ENCODE results near the gene GPSM1. TPM values are rescaled to one million over a fixed set of nuclear protein-coding genes. Genes with fewer than 3 reads are reported as not detected.

Gene GPSM1
- total and polyA plus RNA-seq, 9 of the 15 experiments (the other 6 are each of a cell fraction or from before 2014, with no cell fraction given), result 0.04 to 14.2 (median 3.1) TPM

DNA sequence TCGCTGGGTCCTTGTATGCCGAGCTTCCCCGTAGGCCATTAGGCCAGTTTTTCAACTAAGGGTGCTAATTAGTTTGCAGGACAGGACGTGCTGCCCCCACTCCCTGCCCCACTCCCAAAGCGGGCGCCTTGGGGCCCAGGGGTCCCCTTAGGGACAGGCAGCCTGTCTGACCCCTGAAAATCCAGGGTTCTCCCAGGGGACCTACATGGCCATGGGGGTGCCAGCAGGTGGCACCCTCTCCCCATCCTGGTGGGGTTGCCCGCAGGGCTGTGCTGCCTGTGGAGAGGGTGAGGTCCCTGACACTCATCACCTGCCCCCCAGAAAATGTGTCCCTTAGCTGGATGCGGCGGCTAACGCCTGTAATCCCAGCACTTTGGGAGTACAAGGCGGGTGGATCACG is 14.9 kb upstream of the GPSM1 start (continued):
- TF ChIP-seq, protein P1, sequence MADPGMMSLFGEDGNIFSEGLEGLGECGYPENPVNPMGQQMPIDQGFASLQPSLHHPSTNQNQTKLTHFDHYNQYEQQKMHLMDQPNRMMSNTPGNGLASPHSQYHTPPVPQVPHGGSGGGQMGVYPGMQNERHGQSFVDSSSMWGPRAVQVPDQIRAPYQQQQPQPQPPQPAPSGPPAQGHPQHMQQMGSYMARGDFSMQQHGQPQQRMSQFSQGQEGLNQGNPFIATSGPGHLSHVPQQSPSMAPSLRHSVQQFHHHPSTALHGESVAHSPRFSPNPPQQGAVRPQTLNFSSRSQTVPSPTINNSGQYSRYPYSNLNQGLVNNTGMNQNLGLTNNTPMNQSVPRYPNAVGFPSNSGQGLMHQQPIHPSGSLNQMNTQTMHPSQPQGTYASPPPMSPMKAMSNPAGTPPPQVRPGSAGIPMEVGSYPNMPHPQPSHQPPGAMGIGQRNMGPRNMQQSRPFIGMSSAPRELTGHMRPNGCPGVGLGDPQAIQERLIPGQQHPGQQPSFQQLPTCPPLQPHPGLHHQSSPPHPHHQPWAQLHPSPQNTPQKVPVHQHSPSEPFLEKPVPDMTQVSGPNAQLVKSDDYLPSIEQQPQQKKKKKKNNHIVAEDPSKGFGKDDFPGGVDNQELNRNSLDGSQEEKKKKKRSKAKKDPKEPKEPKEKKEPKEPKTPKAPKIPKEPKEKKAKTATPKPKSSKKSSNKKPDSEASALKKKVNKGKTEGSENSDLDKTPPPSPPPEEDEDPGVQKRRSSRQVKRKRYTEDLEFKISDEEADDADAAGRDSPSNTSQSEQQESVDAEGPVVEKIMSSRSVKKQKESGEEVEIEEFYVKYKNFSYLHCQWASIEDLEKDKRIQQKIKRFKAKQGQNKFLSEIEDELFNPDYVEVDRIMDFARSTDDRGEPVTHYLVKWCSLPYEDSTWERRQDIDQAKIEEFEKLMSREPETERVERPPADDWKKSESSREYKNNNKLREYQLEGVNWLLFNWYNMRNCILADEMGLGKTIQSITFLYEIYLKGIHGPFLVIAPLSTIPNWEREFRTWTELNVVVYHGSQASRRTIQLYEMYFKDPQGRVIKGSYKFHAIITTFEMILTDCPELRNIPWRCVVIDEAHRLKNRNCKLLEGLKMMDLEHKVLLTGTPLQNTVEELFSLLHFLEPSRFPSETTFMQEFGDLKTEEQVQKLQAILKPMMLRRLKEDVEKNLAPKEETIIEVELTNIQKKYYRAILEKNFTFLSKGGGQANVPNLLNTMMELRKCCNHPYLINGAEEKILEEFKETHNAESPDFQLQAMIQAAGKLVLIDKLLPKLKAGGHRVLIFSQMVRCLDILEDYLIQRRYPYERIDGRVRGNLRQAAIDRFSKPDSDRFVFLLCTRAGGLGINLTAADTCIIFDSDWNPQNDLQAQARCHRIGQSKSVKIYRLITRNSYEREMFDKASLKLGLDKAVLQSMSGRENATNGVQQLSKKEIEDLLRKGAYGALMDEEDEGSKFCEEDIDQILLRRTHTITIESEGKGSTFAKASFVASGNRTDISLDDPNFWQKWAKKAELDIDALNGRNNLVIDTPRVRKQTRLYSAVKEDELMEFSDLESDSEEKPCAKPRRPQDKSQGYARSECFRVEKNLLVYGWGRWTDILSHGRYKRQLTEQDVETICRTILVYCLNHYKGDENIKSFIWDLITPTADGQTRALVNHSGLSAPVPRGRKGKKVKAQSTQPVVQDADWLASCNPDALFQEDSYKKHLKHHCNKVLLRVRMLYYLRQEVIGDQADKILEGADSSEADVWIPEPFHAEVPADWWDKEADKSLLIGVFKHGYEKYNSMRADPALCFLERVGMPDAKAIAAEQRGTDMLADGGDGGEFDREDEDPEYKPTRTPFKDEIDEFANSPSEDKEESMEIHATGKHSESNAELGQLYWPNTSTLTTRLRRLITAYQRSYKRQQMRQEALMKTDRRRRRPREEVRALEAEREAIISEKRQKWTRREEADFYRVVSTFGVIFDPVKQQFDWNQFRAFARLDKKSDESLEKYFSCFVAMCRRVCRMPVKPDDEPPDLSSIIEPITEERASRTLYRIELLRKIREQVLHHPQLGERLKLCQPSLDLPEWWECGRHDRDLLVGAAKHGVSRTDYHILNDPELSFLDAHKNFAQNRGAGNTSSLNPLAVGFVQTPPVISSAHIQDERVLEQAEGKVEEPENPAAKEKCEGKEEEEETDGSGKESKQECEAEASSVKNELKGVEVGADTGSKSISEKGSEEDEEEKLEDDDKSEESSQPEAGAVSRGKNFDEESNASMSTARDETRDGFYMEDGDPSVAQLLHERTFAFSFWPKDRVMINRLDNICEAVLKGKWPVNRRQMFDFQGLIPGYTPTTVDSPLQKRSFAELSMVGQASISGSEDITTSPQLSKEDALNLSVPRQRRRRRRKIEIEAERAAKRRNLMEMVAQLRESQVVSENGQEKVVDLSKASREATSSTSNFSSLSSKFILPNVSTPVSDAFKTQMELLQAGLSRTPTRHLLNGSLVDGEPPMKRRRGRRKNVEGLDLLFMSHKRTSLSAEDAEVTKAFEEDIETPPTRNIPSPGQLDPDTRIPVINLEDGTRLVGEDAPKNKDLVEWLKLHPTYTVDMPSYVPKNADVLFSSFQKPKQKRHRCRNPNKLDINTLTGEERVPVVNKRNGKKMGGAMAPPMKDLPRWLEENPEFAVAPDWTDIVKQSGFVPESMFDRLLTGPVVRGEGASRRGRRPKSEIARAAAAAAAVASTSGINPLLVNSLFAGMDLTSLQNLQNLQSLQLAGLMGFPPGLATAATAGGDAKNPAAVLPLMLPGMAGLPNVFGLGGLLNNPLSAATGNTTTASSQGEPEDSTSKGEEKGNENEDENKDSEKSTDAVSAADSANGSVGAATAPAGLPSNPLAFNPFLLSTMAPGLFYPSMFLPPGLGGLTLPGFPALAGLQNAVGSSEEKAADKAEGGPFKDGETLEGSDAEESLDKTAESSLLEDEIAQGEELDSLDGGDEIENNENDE (IDR thresholded peaks at IDR 0.05; ENCODE audit: low read depth, low read length), result no peak
- TF ChIP-seq KLF10 (CRISPR knock-in tag; IDR thresholded peaks at IDR 0.05) (no peak), STAT5B (CRISPR knock-in tag; IDR thresholded peaks at IDR 0.05) (no peak), KDM5B (IDR thresholded peaks at IDR 0.05; ENCODE audit: insufficient replicate concordance, low read depth, low read length) (no peak), LEF1 (IDR thresholded peaks at IDR 0.05) (no peak), TAF7 (tag; IDR thresholded peaks at IDR 0.05) (no peak), ZNF24 (IDR thresholded peaks at IDR 0.05) (no peak), SRSF3 (IDR thresholded peaks at IDR 0.05; ENCODE audit: insufficient read depth, low read length) (no peak), CXXC5 (CRISPR knock-in tag; IDR thresholded peaks at IDR 0.05) (no peak)
- TF ChIP-seq, protein P2, sequence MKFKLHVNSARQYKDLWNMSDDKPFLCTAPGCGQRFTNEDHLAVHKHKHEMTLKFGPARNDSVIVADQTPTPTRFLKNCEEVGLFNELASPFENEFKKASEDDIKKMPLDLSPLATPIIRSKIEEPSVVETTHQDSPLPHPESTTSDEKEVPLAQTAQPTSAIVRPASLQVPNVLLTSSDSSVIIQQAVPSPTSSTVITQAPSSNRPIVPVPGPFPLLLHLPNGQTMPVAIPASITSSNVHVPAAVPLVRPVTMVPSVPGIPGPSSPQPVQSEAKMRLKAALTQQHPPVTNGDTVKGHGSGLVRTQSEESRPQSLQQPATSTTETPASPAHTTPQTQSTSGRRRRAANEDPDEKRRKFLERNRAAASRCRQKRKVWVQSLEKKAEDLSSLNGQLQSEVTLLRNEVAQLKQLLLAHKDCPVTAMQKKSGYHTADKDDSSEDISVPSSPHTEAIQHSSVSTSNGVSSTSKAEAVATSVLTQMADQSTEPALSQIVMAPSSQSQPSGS (CRISPR knock-in tag; IDR thresholded peaks at IDR 0.05), result no peak
- TF ChIP-seq, protein P3, sequence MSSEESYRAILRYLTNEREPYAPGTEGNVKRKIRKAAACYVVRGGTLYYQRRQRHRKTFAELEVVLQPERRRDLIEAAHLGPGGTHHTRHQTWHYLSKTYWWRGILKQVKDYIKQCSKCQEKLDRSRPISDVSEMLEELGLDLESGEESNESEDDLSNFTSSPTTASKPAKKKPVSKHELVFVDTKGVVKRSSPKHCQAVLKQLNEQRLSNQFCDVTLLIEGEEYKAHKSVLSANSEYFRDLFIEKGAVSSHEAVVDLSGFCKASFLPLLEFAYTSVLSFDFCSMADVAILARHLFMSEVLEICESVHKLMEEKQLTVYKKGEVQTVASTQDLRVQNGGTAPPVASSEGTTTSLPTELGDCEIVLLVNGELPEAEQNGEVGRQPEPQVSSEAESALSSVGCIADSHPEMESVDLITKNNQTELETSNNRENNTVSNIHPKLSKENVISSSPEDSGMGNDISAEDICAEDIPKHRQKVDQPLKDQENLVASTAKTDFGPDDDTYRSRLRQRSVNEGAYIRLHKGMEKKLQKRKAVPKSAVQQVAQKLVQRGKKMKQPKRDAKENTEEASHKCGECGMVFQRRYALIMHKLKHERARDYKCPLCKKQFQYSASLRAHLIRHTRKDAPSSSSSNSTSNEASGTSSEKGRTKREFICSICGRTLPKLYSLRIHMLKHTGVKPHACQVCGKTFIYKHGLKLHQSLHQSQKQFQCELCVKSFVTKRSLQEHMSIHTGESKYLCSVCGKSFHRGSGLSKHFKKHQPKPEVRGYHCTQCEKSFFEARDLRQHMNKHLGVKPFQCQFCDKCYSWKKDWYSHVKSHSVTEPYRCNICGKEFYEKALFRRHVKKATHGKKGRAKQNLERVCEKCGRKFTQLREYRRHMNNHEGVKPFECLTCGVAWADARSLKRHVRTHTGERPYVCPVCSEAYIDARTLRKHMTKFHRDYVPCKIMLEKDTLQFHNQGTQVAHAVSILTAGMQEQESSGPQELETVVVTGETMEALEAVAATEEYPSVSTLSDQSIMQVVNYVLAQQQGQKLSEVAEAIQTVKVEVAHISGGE (CRISPR knock-in tag; IDR thresholded peaks at IDR 0.05), result no peak
- TF ChIP-seq, protein P4, sequence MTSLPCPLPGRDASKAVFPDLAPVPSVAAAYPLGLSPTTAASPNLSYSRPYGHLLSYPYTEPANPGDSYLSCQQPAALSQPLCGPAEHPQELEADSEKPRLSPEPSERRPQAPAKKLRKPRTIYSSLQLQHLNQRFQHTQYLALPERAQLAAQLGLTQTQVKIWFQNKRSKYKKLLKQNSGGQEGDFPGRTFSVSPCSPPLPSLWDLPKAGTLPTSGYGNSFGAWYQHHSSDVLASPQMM (CRISPR knock-in tag; IDR thresholded peaks at IDR 0.05), result no peak

All from K562 (cell line).